K562 (cell line): ENCODE data around the gene PHTF2. TPM values are rescaled to one million over a fixed set of nuclear protein-coding genes. Genes with fewer than 3 reads are reported as not detected.

Experiments used
- ARID1B ChIP-seq: fragments of 450-650 bp; IDR thresholded peaks from 2 replicates; pipeline ENCODE4 v1.6.1; 2016; ENCODE audit warnings: antibody characterized with exemption, mild to moderate bottlenecking, inconsistent platforms
- ATF7 ChIP-seq: fragments of 450-650 bp; IDR thresholded peaks from 2 replicates; pipeline ENCODE4 v1.7.1; 2014; ENCODE audit warnings: mild to moderate bottlenecking, moderate library complexity
- CBX5 ChIP-seq: IDR thresholded peaks from 2 replicates; pipeline ENCODE4 v1.6.1; 2014; ENCODE audit warnings: low read depth, borderline replicate concordance
- CEBPG ChIP-seq, 3 experiments: fragments of 200-800 bp in 1 of 3; sonication (Bioruptor generic) in 1 of 3; sonication (generic) in 1 of 3; formaldehyde crosslinking in 1 of 3; IDR thresholded peaks in 2 of 3; conservative IDR thresholded peaks in 1 of 3; 2 replicates each; pipeline versions ENCODE4 v1.6.1 to v1.8.0; 2016 to 2022; ENCODE audit warnings: missing compliant biosample characterization in 2 of 3, missing genetic modification characterization in 2 of 3, mild to moderate bottlenecking in 1 of 3, missing genetic modification reagents in 1 of 3
- DMBX1 ChIP-seq: fragments of 250-450 bp; sonication (Bioruptor Pico); IDR thresholded peaks from 2 replicates; pipeline ENCODE4 v1.8.0; 2022; ENCODE audit warnings: inconsistent platforms, mild to moderate bottlenecking, moderate library complexity, borderline replicate concordance
- FOSL1 ChIP-seq: fragments of 200-800 bp; sonication (Bioruptor generic); conservative IDR thresholded peaks from 2 replicates; pipeline ENCODE4 v1.6.1; 2016; ENCODE audit warnings: missing genetic modification characterization, missing compliant biosample characterization
- GMEB1 ChIP-seq: fragments of 250-450 bp; sonication (Bioruptor Pico); IDR thresholded peaks from 2 replicates; pipeline ENCODE4 v1.4.0; 2020; ENCODE audit warnings: mild to moderate bottlenecking
- JUND ChIP-seq, 2 experiments: IDR thresholded peaks; 2 replicates in 1 of 2; 3 replicates in 1 of 2; pipeline ENCODE4 v1.6.1; 2011; ENCODE audit warnings: borderline replicate concordance in 2 of 2, low read depth in 2 of 2, low read length in 2 of 2, improper control_type of control experiment in 1 of 2, missing biosample characterization in 1 of 2, missing genetic modification characterization in 1 of 2, missing genetic modification reagents in 1 of 2
- NFIC ChIP-seq: fragments of 450-650 bp; IDR thresholded peaks from 2 replicates; pipeline ENCODE4 v1.6.1; 2017; ENCODE audit warnings: mild to moderate bottlenecking, inconsistent platforms
- NKRF ChIP-seq: fragments of 450-650 bp; IDR thresholded peaks from 2 replicates; pipeline ENCODE4 v1.6.1; 2016; ENCODE audit warnings: borderline replicate concordance
- OTX1 ChIP-seq: fragments of 450-650 bp; formaldehyde crosslinking; IDR thresholded peaks from 2 replicates; pipeline ENCODE4 v1.4.0; 2022; ENCODE audit warnings: mild to moderate bottlenecking
- PRPF4 ChIP-seq: fragments of 200-400 bp; formaldehyde crosslinking; IDR thresholded peaks from one replicate; pipeline ENCODE4 v1.6.1; 2017; ENCODE audit warnings: low read length, low read depth, mild to moderate bottlenecking; ENCODE audit not compliant: insufficient read depth, poor library complexity, severe bottlenecking
- SMARCA4 ChIP-seq: fragments of 450-650 bp; IDR thresholded peaks from 2 replicates; pipeline ENCODE4 v1.6.1; 2016
- ZFP36 ChIP-seq: fragments of 150-350 bp; IDR thresholded peaks from 2 replicates; pipeline ENCODE4 v1.6.1; 2018; ENCODE audit warnings: low read length, low read depth; ENCODE audit not compliant: partially characterized antibody
- polyA plus RNA-seq, 8 experiments: library from polyadenylated mRNA; depleted of rRNA in 4 of 8; stranded (reverse) in 5 of 8; unstranded in 3 of 8; fragments of >200 nt; fragmentation: Nextera tagmentation in 2 of 8; fragmentation: Illumina TruSeq in 1 of 8; extraction: Ambion mirVana in 2 of 8; extraction: Trizol in 1 of 8; gene quantifications; 2 replicates each; pipeline versions ENCODE4 v1.2.1 to v1.2.3, GENCODE V29; 2011 to 2014; ENCODE audit warnings: inconsistent platforms in 1 of 8, missing spikeins in 1 of 8
- total RNA-seq, 7 experiments: library from RNA; depleted of rRNA in 6 of 7; stranded (reverse); fragments of >200 nt in 6 of 7; fragmentation: Illumina TruSeq in 2 of 7; extraction: Trizol in 2 of 7; gene quantifications; 2 replicates each; pipeline versions ENCODE4 v1.2.1 to v1.2.3, GENCODE V29; 2011 to 2021; ENCODE audit warnings: low replicate concordance in 1 of 7
- TF ChIP-seq, protein P1 (sequence below), 2 experiments: fragments of 150-350 bp in 1 of 2; IDR thresholded peaks; 2 replicates each; pipeline ENCODE4 v1.6.1; 2012 to 2016; ENCODE audit warnings: low read depth in 2 of 2, low read length in 2 of 2, mild to moderate bottlenecking in 1 of 2, moderate library complexity in 1 of 2
- TF ChIP-seq, protein P2 (sequence below): IDR thresholded peaks from 2 replicates; pipeline ENCODE4 v1.6.1; 2012; ENCODE audit warnings: low read depth, low read length, improper control_type of control experiment, borderline replicate concordance

The PHTF2 gene
- total and polyA plus RNA-seq, 9 of the 15 experiments (the other 6 are each of a cell fraction or from before 2014, with no cell fraction given), result 17.9 to 43.6 (median 25.4) TPM

GRCh38 chr7:77913977-77914607, 115.5 kb downstream of the PHTF2 start (continued):
- TF ChIP-seq NFIC (no peak), ZFP36 (peak; percentile 85), ARID1B (peak; percentile 77), FOSL1 (peak; percentile 54; the same call in 1 of the 2 replicates), SMARCA4 (peak; percentile 86), DMBX1 (CRISPR knock-in tag) (no peak), CBX5 (no peak), NKRF (no peak), JUND (IDR thresholded peaks at IDR 0.05; ENCODE audit: borderline replicate concordance, low read depth, low read length) (peak; percentile 70), JUND (tag; IDR thresholded peaks at IDR 0.05; ENCODE audit: borderline replicate concordance, low read depth, low read length) (peak; percentile 61; the same call in 1 of the 3 replicates), GMEB1 (CRISPR knock-in tag) (no peak), ATF7 (peak; percentile 71; the same call in 1 of the 2 replicates), CEBPG (CRISPR knock-in tag; IDR thresholded peaks at IDR 0.05) (no peak), CEBPG (tag; conservative IDR thresholded peaks at IDR 0.05 in 1 of 2, IDR thresholded peaks at IDR 0.05 in 1 of 2) (no peak), OTX1 (no peak), PRPF4 (no peak)
- TF ChIP-seq, protein P1, sequence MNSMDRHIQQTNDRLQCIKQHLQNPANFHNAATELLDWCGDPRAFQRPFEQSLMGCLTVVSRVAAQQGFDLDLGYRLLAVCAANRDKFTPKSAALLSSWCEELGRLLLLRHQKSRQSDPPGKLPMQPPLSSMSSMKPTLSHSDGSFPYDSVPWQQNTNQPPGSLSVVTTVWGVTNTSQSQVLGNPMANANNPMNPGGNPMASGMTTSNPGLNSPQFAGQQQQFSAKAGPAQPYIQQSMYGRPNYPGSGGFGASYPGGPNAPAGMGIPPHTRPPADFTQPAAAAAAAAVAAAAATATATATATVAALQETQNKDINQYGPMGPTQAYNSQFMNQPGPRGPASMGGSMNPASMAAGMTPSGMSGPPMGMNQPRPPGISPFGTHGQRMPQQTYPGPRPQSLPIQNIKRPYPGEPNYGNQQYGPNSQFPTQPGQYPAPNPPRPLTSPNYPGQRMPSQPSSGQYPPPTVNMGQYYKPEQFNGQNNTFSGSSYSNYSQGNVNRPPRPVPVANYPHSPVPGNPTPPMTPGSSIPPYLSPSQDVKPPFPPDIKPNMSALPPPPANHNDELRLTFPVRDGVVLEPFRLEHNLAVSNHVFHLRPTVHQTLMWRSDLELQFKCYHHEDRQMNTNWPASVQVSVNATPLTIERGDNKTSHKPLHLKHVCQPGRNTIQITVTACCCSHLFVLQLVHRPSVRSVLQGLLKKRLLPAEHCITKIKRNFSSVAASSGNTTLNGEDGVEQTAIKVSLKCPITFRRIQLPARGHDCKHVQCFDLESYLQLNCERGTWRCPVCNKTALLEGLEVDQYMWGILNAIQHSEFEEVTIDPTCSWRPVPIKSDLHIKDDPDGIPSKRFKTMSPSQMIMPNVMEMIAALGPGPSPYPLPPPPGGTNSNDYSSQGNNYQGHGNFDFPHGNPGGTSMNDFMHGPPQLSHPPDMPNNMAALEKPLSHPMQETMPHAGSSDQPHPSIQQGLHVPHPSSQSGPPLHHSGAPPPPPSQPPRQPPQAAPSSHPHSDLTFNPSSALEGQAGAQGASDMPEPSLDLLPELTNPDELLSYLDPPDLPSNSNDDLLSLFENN (IDR thresholded peaks at IDR 0.05; ENCODE audit: low read depth in 2 of 2, low read length in 2 of 2), result no peak
- TF ChIP-seq, protein P2, sequence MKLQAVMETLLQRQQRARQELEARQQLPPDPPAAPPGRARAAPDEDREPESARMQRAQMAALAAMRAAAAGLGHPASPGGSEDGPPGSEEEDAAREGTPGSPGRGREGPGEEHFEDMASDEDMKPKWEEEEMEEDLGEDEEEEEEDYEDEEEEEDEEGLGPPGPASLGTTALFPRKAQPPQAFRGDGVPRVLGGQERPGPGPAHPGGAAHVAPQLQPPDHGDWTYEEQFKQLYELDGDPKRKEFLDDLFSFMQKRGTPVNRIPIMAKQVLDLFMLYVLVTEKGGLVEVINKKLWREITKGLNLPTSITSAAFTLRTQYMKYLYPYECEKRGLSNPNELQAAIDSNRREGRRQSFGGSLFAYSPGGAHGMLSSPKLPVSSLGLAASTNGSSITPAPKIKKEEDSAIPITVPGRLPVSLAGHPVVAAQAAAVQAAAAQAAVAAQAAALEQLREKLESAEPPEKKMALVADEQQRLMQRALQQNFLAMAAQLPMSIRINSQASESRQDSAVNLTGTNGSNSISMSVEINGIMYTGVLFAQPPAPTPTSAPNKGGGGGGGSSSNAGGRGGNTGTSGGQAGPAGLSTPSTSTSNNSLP, result peak; percentile 60; the same call in 1 of the 2 replicates
